Fibroblast of lung (primary cell): ENCODE measurements around the gene FSTL4.

Experiments used
- CTCF ChIP-seq, 2 donors: IDR thresholded peaks in 1 of 2; conservative IDR thresholded peaks in 1 of 2; 1 replicate in 1 of 2; 2 replicates in 1 of 2; pipeline ENCODE4 v1.5.1; 2011 to 2012; ENCODE audit warnings: low read length in 2 of 2, control low read depth in 1 of 2, inconsistent platforms in 1 of 2, low read depth in 1 of 2, mild to moderate bottlenecking in 1 of 2
- EZH2 ChIP-seq: IDR thresholded peaks from 2 replicates; pipeline ENCODE4 v1.5.1; 2012; ENCODE audit warnings: low read length, control low read depth, mild to moderate bottlenecking; ENCODE audit errors: missing control alignments

DNA sequence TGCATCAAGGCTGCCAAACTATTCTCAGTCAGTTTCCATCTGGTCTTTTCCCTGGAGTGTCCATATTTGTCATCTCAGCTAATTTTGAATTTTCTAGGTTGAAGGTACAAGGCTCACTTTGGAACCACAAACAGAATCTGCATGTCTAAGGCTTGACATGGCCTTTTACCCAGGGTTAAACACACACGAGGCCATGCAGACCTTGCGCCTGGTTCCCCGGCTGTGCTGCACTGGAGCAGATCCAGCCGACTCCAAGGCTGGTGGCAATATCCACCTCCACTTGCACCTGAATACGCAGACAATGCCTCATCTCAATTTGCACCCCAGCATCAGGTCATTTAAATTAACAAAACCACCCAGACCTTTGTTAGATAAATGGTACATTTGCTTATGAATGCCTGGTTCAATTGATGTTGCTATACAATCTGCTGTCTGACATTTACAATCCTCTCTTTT is 284.4 kb downstream of the FSTL4 start:
- TF ChIP-seq CTCF (conservative IDR thresholded peaks at IDR 0.05 in 1 of 2, IDR thresholded peaks at IDR 0.05 in 1 of 2; ENCODE audit: low read depth in 1 of 2, low read length in 2 of 2) (no peak), EZH2 (no peak)
